ENCODE measurements around the gene LRRC51. TPM values are rescaled to one million over a fixed set of nuclear protein-coding genes. Genes with fewer than 3 reads are reported as not detected.

The LRRC51 gene
- total RNA-seq, 1 experiment from 2014 or later = 13.4 TPM

DNA sequence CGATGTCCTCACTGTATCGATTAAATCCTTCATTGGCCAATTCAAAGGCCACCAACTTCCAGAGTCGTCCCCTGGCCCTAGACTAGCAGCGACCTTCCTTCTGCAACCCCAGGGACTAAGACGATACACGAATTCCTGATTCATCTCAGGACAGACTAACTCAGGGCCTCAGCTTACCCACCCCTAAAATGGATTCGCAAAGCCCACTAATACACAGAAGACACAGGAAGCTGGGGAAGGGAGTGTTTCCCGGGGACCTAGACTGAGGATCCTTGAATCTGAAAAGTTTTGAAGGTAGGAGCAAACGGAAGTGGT, 21.9 kb downstream of the LRRC51 start:
- intact Hi-C loops (cut with micrococcal nuclease; ENCODE audit: unreplicated experiment) (no loop called here), in situ Hi-C loops (cut with HindIII; ENCODE audit: low pct_unique_long_range_greater_than_20kb, low sequenced_read_pairs) (no loop called here)
- no peaks in the 10 kb centered on the region for H3K9me3 ChIP-seq (ENCODE audit: control insufficient read depth, insufficient read depth, low read depth, low read length)
- CTCF ChIA-PET = interaction anchor here (0.5 to 0.6 kb wide), 2 partner anchors 17 to 77 kb away, joined by 5 to 6 read pairs; no protein-coding TSS in a partner anchor
- DNase-seq (ENCODE audit: low read depth, low spot score) (no peak), ATAC-seq (no peak; the same call in 1 of the 2 replicates)
- H3K27me3 ChIP-seq (ENCODE audit: control insufficient read depth, insufficient read depth, low read length) = no peaks in the 10 kb centered on the region
- peaks cover 10% of the 10 kb centered on the region for H3K4me1 ChIP-seq (ENCODE audit: control insufficient read depth, insufficient read depth, low read length)
- H3K36me3 ChIP-seq (ENCODE audit: control insufficient read depth, insufficient read depth, low read length) = peaks cover 8% of the 10 kb centered on the region; the same call in 1 of the 2 replicates
- TF ChIP-seq, protein P1, sequence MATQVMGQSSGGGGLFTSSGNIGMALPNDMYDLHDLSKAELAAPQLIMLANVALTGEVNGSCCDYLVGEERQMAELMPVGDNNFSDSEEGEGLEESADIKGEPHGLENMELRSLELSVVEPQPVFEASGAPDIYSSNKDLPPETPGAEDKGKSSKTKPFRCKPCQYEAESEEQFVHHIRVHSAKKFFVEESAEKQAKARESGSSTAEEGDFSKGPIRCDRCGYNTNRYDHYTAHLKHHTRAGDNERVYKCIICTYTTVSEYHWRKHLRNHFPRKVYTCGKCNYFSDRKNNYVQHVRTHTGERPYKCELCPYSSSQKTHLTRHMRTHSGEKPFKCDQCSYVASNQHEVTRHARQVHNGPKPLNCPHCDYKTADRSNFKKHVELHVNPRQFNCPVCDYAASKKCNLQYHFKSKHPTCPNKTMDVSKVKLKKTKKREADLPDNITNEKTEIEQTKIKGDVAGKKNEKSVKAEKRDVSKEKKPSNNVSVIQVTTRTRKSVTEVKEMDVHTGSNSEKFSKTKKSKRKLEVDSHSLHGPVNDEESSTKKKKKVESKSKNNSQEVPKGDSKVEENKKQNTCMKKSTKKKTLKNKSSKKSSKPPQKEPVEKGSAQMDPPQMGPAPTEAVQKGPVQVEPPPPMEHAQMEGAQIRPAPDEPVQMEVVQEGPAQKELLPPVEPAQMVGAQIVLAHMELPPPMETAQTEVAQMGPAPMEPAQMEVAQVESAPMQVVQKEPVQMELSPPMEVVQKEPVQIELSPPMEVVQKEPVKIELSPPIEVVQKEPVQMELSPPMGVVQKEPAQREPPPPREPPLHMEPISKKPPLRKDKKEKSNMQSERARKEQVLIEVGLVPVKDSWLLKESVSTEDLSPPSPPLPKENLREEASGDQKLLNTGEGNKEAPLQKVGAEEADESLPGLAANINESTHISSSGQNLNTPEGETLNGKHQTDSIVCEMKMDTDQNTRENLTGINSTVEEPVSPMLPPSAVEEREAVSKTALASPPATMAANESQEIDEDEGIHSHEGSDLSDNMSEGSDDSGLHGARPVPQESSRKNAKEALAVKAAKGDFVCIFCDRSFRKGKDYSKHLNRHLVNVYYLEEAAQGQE (IDR thresholded peaks at IDR 0.05; ENCODE audit: insufficient read depth in 1 of 2, low read depth in 2 of 2, low read length in 1 of 2) = no peak
- TF ChIP-seq SIN3A (IDR thresholded peaks at IDR 0.05; ENCODE audit: borderline replicate concordance, insufficient read depth, low read depth, low read length) = no peak
- TF ChIP-seq POLR2AphosphoS5 (IDR thresholded peaks at IDR 0.05; ENCODE audit: low read depth, low read length) = no peak
- TF ChIP-seq TCF7L2 (IDR thresholded peaks at IDR 0.05; ENCODE audit: low read depth, low read length) = no peak
- TF ChIP-seq, protein P2, sequence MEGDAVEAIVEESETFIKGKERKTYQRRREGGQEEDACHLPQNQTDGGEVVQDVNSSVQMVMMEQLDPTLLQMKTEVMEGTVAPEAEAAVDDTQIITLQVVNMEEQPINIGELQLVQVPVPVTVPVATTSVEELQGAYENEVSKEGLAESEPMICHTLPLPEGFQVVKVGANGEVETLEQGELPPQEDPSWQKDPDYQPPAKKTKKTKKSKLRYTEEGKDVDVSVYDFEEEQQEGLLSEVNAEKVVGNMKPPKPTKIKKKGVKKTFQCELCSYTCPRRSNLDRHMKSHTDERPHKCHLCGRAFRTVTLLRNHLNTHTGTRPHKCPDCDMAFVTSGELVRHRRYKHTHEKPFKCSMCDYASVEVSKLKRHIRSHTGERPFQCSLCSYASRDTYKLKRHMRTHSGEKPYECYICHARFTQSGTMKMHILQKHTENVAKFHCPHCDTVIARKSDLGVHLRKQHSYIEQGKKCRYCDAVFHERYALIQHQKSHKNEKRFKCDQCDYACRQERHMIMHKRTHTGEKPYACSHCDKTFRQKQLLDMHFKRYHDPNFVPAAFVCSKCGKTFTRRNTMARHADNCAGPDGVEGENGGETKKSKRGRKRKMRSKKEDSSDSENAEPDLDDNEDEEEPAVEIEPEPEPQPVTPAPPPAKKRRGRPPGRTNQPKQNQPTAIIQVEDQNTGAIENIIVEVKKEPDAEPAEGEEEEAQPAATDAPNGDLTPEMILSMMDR (IDR thresholded peaks at IDR 0.05) = no peak
- H3K4me3 ChIP-seq (ENCODE audit: low read depth in 2 of 2, low read length in 2 of 2) = peak overlapping the region; percentile 98 to 100
- BruUV-seq (replicated peaks) = no TSS peak
- POLR2A ChIA-PET = no interaction called here
- H3K27ac ChIP-seq (ENCODE audit: low read length) = peak overlapping the region; percentile 99

DNA sequence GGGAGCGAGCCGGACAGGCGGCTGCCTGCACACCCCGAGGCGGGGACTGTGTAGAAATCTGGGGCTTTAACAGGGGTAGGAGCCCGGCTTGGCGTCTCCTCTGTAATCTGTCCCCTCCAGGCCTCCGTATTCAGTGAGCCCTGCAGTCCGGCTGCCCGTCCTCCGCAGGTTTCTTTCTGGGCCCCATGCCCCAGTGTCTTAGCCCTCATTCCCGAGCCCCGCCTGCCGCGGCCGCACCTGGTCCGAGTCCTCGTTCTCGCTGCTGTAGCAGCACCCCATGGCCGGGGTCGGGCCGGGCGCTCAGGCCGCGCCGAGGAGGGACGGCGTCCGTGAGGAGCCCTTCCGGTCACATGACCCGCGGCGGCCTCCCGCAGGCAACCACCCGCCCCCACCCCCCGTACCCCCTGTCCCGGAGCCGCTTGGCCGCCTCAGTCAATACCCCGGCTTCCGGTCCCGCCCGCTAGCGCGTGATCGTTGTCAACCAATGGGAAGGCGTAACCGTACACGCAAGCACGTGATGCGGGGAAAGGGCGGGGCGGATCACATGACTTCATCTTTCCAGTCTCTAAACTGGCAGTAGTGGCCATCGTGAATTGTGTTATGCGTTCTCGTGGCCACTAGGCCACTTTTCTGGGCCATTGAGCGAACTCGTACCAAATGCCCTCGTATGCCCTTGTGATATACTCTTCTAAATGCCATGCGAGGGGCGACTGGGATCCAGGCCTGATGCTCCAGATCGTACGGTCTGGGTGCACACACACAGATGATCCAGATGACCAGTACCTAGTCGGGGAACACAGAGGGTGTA, 22.5 kb downstream of the LRRC51 start, which contains the start of gene LAMTOR1:
TSS of gene LAMTOR1 (minus strand) at position 352 of the 808 bp plus-strand sequence. CDS start at position 279, 73 bp downstream.
- BruUV-seq (replicated peaks) = no TSS peak

More for the DNA sequence above, 22.5 kb downstream of the LRRC51 start, which contains the start of gene LAMTOR1:
- DNase-seq (ENCODE audit: low read depth, low spot score) (peak; percentile 97), ATAC-seq (peak; percentile 97)
- Histone ChIP-seq H3K9me3 (ENCODE audit: control insufficient read depth, insufficient read depth, low read depth, low read length) (no peaks in the 10 kb centered on the region), H3K4me1 (ENCODE audit: control insufficient read depth, insufficient read depth, low read length) (peaks cover 10% of the 10 kb centered on the region), H3K36me3 (ENCODE audit: control insufficient read depth, insufficient read depth, low read length) (peaks cover 4% of the 10 kb centered on the region; the same call in 1 of the 2 replicates), H3K4me3 (ENCODE audit: low read depth in 2 of 2, low read length in 2 of 2) (peak within 1 kb of the TSS; percentile 98 to 100), H3K27me3 (ENCODE audit: control insufficient read depth, insufficient read depth, low read length) (no peaks in the 10 kb centered on the region), H3K27ac (ENCODE audit: low read length) (peak within 1 kb of the TSS; percentile 99)
- in situ Hi-C loops (cut with HindIII; ENCODE audit: low pct_unique_long_range_greater_than_20kb, low sequenced_read_pairs) (no loop called here), intact Hi-C loops (cut with micrococcal nuclease; ENCODE audit: unreplicated experiment) (no loop called here)
- CTCF ChIA-PET = interaction anchor here (0.6 kb wide), 1 partner anchor 78 kb away, joined by 6 read pairs; no protein-coding TSS in a partner anchor
- no peak for TF ChIP-seq TCF7L2 (IDR thresholded peaks at IDR 0.05; ENCODE audit: low read depth, low read length)
- TF ChIP-seq SIN3A (IDR thresholded peaks at IDR 0.05; ENCODE audit: borderline replicate concordance, insufficient read depth, low read depth, low read length) = peak; percentile 96
- peak; percentile 89 for TF ChIP-seq POLR2AphosphoS5 (IDR thresholded peaks at IDR 0.05; ENCODE audit: low read depth, low read length)
- POLR2A ChIA-PET = no interaction called here
